ENCODE results near the gene CADM1.

The CADM1 gene

DNA sequence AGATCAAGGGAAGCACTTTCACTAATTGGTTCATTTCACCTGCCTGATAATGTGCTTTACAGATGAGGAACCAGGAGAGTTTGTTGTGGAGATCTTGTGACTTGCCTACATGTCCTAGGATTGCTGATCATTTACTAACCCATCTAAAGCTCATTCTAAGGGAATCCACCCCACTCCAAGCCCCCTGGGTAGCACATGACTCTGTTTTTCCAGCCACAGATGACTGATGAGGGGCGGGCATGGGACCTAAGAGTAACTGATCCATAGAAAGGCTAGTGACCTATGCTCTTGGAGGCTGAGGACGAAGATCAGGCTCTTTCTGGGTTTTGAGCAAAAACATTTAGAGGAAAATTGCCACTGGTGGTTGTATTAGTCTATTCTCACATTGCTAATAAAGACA, 378.1 kb downstream of the CADM1 start:
- TF ChIP-seq SIN3A (IDR thresholded peaks at IDR 0.05; ENCODE audit: borderline replicate concordance, insufficient read depth, low read length) (no peak), POLR2AphosphoS5 (IDR thresholded peaks at IDR 0.05; ENCODE audit: low read depth, low read length) (no peak), TAF1 (IDR thresholded peaks at IDR 0.05; ENCODE audit: borderline replicate concordance, insufficient read depth, low read length) (no peak), FOXP2 (optimal IDR thresholded peaks at IDR 0.05; ENCODE audit: borderline replicate concordance, extremely low read depth, extremely low read length, insufficient read depth) (no peak)
- TF ChIP-seq, protein P1, sequence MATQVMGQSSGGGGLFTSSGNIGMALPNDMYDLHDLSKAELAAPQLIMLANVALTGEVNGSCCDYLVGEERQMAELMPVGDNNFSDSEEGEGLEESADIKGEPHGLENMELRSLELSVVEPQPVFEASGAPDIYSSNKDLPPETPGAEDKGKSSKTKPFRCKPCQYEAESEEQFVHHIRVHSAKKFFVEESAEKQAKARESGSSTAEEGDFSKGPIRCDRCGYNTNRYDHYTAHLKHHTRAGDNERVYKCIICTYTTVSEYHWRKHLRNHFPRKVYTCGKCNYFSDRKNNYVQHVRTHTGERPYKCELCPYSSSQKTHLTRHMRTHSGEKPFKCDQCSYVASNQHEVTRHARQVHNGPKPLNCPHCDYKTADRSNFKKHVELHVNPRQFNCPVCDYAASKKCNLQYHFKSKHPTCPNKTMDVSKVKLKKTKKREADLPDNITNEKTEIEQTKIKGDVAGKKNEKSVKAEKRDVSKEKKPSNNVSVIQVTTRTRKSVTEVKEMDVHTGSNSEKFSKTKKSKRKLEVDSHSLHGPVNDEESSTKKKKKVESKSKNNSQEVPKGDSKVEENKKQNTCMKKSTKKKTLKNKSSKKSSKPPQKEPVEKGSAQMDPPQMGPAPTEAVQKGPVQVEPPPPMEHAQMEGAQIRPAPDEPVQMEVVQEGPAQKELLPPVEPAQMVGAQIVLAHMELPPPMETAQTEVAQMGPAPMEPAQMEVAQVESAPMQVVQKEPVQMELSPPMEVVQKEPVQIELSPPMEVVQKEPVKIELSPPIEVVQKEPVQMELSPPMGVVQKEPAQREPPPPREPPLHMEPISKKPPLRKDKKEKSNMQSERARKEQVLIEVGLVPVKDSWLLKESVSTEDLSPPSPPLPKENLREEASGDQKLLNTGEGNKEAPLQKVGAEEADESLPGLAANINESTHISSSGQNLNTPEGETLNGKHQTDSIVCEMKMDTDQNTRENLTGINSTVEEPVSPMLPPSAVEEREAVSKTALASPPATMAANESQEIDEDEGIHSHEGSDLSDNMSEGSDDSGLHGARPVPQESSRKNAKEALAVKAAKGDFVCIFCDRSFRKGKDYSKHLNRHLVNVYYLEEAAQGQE (IDR thresholded peaks at IDR 0.05; ENCODE audit: insufficient read depth in 1 of 2, low read depth in 2 of 2, low read length in 2 of 2) = no peak

- no peak for TF ChIP-seq SIN3A (IDR thresholded peaks at IDR 0.05; ENCODE audit: borderline replicate concordance, insufficient read depth, low read length)
These were observed 379.4 kb downstream of the CADM1 start for GRCh38 chr11:115124786-115125185.

- TF ChIP-seq SIN3A (IDR thresholded peaks at IDR 0.05; ENCODE audit: borderline replicate concordance, insufficient read depth, low read length) (no peak), POLR2AphosphoS5 (IDR thresholded peaks at IDR 0.05; ENCODE audit: low read depth, low read length) (no peak), FOXP2 (optimal IDR thresholded peaks at IDR 0.05; ENCODE audit: borderline replicate concordance, extremely low read depth, extremely low read length, insufficient read depth) (no peak), TAF1 (IDR thresholded peaks at IDR 0.05; ENCODE audit: borderline replicate concordance, insufficient read depth, low read length) (no peak)
- TF ChIP-seq, protein P1 (IDR thresholded peaks at IDR 0.05; ENCODE audit: insufficient read depth in 1 of 2, low read depth in 2 of 2, low read length in 2 of 2) = no peak
These were observed 380.6 kb downstream of the CADM1 start for GRCh38 chr11:115123641-115124040.

- TF ChIP-seq, protein P1 (IDR thresholded peaks at IDR 0.05; ENCODE audit: insufficient read depth in 1 of 2, low read depth in 2 of 2, low read length in 2 of 2) = no peak
- TF ChIP-seq SIN3A (IDR thresholded peaks at IDR 0.05; ENCODE audit: borderline replicate concordance, insufficient read depth, low read length) (no peak), TAF1 (IDR thresholded peaks at IDR 0.05; ENCODE audit: borderline replicate concordance, insufficient read depth, low read length) (no peak), FOXP2 (optimal IDR thresholded peaks at IDR 0.05; ENCODE audit: borderline replicate concordance, extremely low read depth, extremely low read length, insufficient read depth) (no peak), POLR2AphosphoS5 (IDR thresholded peaks at IDR 0.05; ENCODE audit: low read depth, low read length) (no peak)
These were observed 381.9 kb downstream of the CADM1 start for GRCh38 chr11:115122274-115122673.

Data from PFSK-1 (cell line).